ENCODE results near the gene DHX8. TPM values are rescaled to one million over a fixed set of nuclear protein-coding genes. Genes with fewer than 3 reads are reported as not detected.
"Not testable (repeated sequence)": the region's sequence is repeated elsewhere in the genome, so short reads cannot be mapped to it uniquely, and the experiment has no call there.

The DHX8 gene
- total and polyA plus RNA-seq, 2 of the 8 experiments (the other 6 are each of a cell fraction or from before 2014, with no cell fraction given), result 30.5 to 59.4 TPM

GRCh38 chr17:43476306-43476705 is 7.5 kb upstream of the DHX8 start:
- H4K5ac ChIP-seq (ENCODE audit: insufficient read length, low read depth, low read length); H3K4me2 ChIP-seq (ENCODE audit: insufficient read depth in 1 of 2, low read depth in 2 of 2, low read length in 2 of 2); H2AK5ac ChIP-seq (ENCODE audit: low read depth, low read length); H3K79me1 ChIP-seq (ENCODE audit: low read depth, low read length); H4K8ac ChIP-seq (ENCODE audit: extremely low read depth, insufficient read depth, low read length); H4K91ac ChIP-seq (replicated peaks; ENCODE audit: insufficient read length, low read length); H3K36me3 ChIP-seq (ENCODE audit: control insufficient read depth in 2 of 4, insufficient read depth in 4 of 4, low read length in 3 of 4); H3K9ac ChIP-seq (replicated peaks in 1 of 4; ENCODE audit: extremely low read depth in 1 of 4, low read depth in 3 of 4, low read length in 3 of 4); FAIRE-seq; H3K23ac ChIP-seq (ENCODE audit: insufficient read length); H2BK120ac ChIP-seq (replicated peaks; ENCODE audit: low read depth, low read length); H2BK15ac ChIP-seq (ENCODE audit: low read length); H3K4me3 ChIP-seq (ENCODE audit: extremely low read depth in 1 of 4, insufficient read depth in 2 of 4, low read depth in 3 of 4, low read length in 4 of 4); H3K9me3 ChIP-seq (ENCODE audit: insufficient read depth in 2 of 2, low read depth in 1 of 2, low read length in 1 of 2); POLR2A ChIA-PET (ENCODE audit: partially characterized antibody); H3K18ac ChIP-seq (ENCODE audit: extremely low read depth, low read length); H2BK20ac ChIP-seq (ENCODE audit: low read length); H3K27me3 ChIP-seq (replicated peaks in 1 of 4; ENCODE audit: control insufficient read depth in 3 of 4, extremely low read depth in 1 of 4, insufficient read depth in 3 of 4, low read length in 3 of 4); DNase-seq (ENCODE audit: low read depth in 1 of 2, low spot score in 2 of 2); H3K4ac ChIP-seq (replicated peaks; ENCODE audit: insufficient read length, low read depth, low read length); H4K20me1 ChIP-seq (replicated peaks in 1 of 2; ENCODE audit: control insufficient read depth in 1 of 2, insufficient read depth in 2 of 2, low read length in 2 of 2); H2AFZ ChIP-seq (ENCODE audit: low read length); H3K23me2 ChIP-seq (ENCODE audit: low read depth, low read length); H3K4me1 ChIP-seq (replicated peaks in 1 of 4; ENCODE audit: control insufficient read depth in 3 of 4, insufficient read depth in 4 of 4, low read length in 3 of 4); H3K79me2 ChIP-seq (ENCODE audit: control insufficient read depth in 1 of 2, insufficient read depth in 2 of 2, low read length in 2 of 2); H3K14ac ChIP-seq (ENCODE audit: insufficient read length); H3K27ac ChIP-seq (ENCODE audit: low read depth, low read length); H3K56ac ChIP-seq (replicated peaks; ENCODE audit: insufficient read length, low read depth, low read length); H2BK5ac ChIP-seq (ENCODE audit: low read depth, low read length); H2BK12ac ChIP-seq (ENCODE audit: low read depth, low read length): not testable (repeated sequence)
- 98% methylated on average over 9 of the region's 9 CpGs; no CpG with 5 or more reads in 1 of the 2 experiments for WGBS, 2 experiments (ENCODE audit: extremely low coverage in 1 of 2, insufficient coverage in 1 of 2, insufficient read length in 1 of 2, insufficient replicate concordance in 2 of 2, low coverage in 1 of 2, low lambda C conversion rate in 2 of 2, missing lambda C conversion rate in 1 of 2)
- CTCF ChIA-PET (ENCODE audit: partially characterized antibody), result interaction anchor here (10.6 kb wide), 1 partner anchor 79 kb away, joined by 296 read pairs; the partner anchor contains the start of gene ARL4D

Measured in H1 (cell line).